ENCODE measurements around the gene DROSHA. TPM values are rescaled to one million over a fixed set of nuclear protein-coding genes. Genes with fewer than 3 reads are reported as not detected.
"Not testable (repeated sequence)": the region's sequence is repeated elsewhere in the genome, so short reads cannot be mapped to it uniquely, and the experiment has no call there.

Gene DROSHA
- total and polyA plus RNA-seq, 2 donors (not counting 3 experiments of a cell fraction or from before 2014, with no cell fraction given) = 49.1 to 96.4 TPM

DNA sequence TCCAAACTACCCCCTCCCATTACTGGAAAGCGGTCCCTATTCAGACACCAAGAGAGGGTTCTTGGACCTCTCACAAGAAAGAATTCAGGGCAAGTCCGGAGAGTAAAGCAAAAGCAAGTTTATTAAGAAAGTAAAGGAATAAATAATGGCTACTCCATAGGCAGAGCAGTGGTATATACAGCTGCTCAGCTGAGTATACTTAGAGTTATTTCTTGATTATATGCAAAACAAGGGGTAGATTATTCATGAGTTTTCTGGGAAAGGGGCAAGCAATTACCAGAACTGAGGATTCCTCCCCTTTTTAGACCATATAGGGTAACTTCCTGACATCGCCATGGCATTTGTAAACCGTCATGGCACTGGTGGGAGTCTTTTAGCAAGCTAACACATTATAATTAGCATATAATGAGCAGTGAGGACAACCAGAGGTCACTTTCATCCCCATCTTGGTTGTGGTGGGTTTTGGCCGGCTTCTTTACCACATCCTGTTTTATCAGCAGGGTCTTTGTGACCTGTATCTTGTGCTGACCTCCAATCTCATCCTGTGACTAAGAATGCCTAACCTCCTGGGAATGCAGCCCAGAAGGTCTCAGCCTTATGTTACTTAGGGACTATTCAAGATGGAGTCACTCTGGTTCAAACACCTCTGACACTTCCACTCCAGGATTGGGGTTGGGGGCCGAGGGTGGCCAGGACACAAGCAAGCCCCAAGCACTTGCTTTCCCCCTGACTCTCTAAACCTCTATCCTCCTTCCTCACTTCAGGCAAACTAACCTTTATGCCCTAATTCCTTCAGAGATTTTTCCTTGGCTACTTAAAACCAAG lies 170.0 kb downstream of the DROSHA start:
- H3K79me2 ChIP-seq (ENCODE audit: control insufficient read depth, insufficient read depth, low read length); BruUV-seq (replicated peaks); DNase-seq (ENCODE audit: low read depth, low spot score); H3K9ac ChIP-seq (replicated peaks; ENCODE audit: extremely low read depth, insufficient read depth, low read length); H3K9me1 ChIP-seq (replicated peaks; ENCODE audit: control insufficient read depth, extremely low read depth, insufficient read depth, low read length); H3K27me3 ChIP-seq (ENCODE audit: control insufficient read depth in 2 of 2, insufficient read depth in 2 of 2, low read length in 2 of 2); intact Hi-C loops (cut with micrococcal nuclease); FAIRE-seq; H3K4me1 ChIP-seq (ENCODE audit: control insufficient read depth, extremely low read depth, insufficient read depth, low read length); H3K9me3 ChIP-seq (replicated peaks; ENCODE audit: control insufficient read depth, insufficient read depth, low read length); POLR2A ChIA-PET; dilution Hi-C loops (cut with MboI; ENCODE audit: extremely low pct_ligation_motif_present, low sequenced_read_pairs); H2AFZ ChIP-seq (ENCODE audit: low read depth, low read length); H3K27ac ChIP-seq (ENCODE audit: insufficient read depth, low read depth, low read length); CTCF ChIA-PET; H3K4me2 ChIP-seq (ENCODE audit: insufficient read depth, low read length); H4K20me1 ChIP-seq (replicated peaks; ENCODE audit: control insufficient read depth, extremely low read depth, insufficient read depth, low read length); H3K4me3 ChIP-seq (replicated peaks in 1 of 3; ENCODE audit: insufficient read depth in 1 of 3, low read depth in 1 of 3, low read length in 3 of 3); H3K36me3 ChIP-seq (ENCODE audit: control insufficient read depth in 2 of 2, extremely low read depth in 1 of 2, insufficient read depth in 2 of 2, low read length in 2 of 2): not testable (repeated sequence)

DNA sequence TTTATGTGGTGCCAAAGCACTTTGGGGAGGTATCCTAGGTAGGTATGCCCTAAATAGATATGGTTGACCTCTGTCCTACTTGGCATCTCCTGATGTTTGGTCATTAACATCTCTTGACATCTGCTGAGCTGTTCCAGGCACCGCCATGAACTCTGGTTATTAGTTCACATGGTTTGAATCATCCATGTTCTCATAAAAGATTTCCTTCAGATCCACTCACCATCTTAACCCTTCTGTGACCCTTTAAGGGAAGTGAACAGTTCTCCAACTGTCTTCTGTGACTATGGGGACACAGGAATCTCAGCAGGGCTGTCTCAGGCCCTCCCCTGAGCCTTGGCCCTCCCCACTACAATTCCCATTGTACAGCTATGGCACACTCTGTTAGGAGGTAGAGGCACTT lies 170.7 kb downstream of the DROSHA start:
- Histone ChIP-seq H4K20me1 (replicated peaks; ENCODE audit: control insufficient read depth, extremely low read depth, insufficient read depth, low read length) (no peaks in the 10 kb centered on the region), H3K27me3 (ENCODE audit: control insufficient read depth in 2 of 2, insufficient read depth in 2 of 2, low read length in 2 of 2) (no peaks in the 10 kb centered on the region), H3K36me3 (ENCODE audit: control insufficient read depth in 2 of 2, extremely low read depth in 1 of 2, insufficient read depth in 2 of 2, low read length in 2 of 2) (no peaks in the 10 kb centered on the region), H3K9me3 (replicated peaks; ENCODE audit: control insufficient read depth, insufficient read depth, low read length) (no peaks in the 10 kb centered on the region), H3K4me1 (ENCODE audit: control insufficient read depth, extremely low read depth, insufficient read depth, low read length) (no peaks in the 10 kb centered on the region), H3K79me2 (ENCODE audit: control insufficient read depth, insufficient read depth, low read length) (no peaks in the 10 kb centered on the region), H2AFZ (ENCODE audit: low read depth, low read length) (no peak overlapping the region), H3K4me2 (ENCODE audit: insufficient read depth, low read length) (no peak overlapping the region), H3K9me1 (replicated peaks; ENCODE audit: control insufficient read depth, extremely low read depth, insufficient read depth, low read length) (no peaks in the 10 kb centered on the region), H3K9ac (replicated peaks; ENCODE audit: extremely low read depth, insufficient read depth, low read length) (no peak overlapping the region), H3K27ac (ENCODE audit: insufficient read depth, low read depth, low read length) (no peak overlapping the region), H3K4me3 (replicated peaks in 1 of 3; ENCODE audit: insufficient read depth in 1 of 3, low read depth in 1 of 3, low read length in 3 of 3) (no peak overlapping the region)
- DNase-seq (ENCODE audit: low read depth, low spot score) (no peak), FAIRE-seq (no peak)
- intact Hi-C loops (cut with micrococcal nuclease) (no loop called here), dilution Hi-C loops (cut with MboI; ENCODE audit: extremely low pct_ligation_motif_present, low sequenced_read_pairs) (no loop called here)
- CTCF ChIA-PET = no interaction called here
- BruUV-seq (replicated peaks) = no TSS peak
- TF ChIP-seq EZH2 (IDR thresholded peaks at IDR 0.05; ENCODE audit: borderline replicate concordance, low read depth, low read length, severe bottlenecking) = no peak
- TF ChIP-seq JUN (IDR thresholded peaks at IDR 0.05; ENCODE audit: borderline replicate concordance, insufficient read depth, insufficient read length, low read depth) = no peak
- TF ChIP-seq, protein P1, sequence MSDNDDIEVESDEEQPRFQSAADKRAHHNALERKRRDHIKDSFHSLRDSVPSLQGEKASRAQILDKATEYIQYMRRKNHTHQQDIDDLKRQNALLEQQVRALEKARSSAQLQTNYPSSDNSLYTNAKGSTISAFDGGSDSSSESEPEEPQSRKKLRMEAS (IDR thresholded peaks at IDR 0.05; ENCODE audit: insufficient read depth, insufficient read length) = no peak
- TF ChIP-seq FOS (IDR thresholded peaks at IDR 0.05; ENCODE audit: borderline replicate concordance, insufficient read depth, low read length) = no peak
- TF ChIP-seq GATA2 (IDR thresholded peaks at IDR 0.05; ENCODE audit: insufficient read depth, insufficient read length, low read depth, low read length) = no peak
- TF ChIP-seq POLR2AphosphoS5 (IDR thresholded peaks at IDR 0.05; ENCODE audit: insufficient read depth, low read depth, low read length) = no peak
- no peak for TF ChIP-seq MYC (IDR thresholded peaks at IDR 0.05; ENCODE audit: low read depth, low read length)
- TF ChIP-seq, protein P2, sequence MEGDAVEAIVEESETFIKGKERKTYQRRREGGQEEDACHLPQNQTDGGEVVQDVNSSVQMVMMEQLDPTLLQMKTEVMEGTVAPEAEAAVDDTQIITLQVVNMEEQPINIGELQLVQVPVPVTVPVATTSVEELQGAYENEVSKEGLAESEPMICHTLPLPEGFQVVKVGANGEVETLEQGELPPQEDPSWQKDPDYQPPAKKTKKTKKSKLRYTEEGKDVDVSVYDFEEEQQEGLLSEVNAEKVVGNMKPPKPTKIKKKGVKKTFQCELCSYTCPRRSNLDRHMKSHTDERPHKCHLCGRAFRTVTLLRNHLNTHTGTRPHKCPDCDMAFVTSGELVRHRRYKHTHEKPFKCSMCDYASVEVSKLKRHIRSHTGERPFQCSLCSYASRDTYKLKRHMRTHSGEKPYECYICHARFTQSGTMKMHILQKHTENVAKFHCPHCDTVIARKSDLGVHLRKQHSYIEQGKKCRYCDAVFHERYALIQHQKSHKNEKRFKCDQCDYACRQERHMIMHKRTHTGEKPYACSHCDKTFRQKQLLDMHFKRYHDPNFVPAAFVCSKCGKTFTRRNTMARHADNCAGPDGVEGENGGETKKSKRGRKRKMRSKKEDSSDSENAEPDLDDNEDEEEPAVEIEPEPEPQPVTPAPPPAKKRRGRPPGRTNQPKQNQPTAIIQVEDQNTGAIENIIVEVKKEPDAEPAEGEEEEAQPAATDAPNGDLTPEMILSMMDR (IDR thresholded peaks at IDR 0.05; ENCODE audit: extremely low read depth in 1 of 2, insufficient read depth in 1 of 2, low read depth in 1 of 2, low read length in 2 of 2) = no peak
- no peak for TF ChIP-seq POLR2A (IDR thresholded peaks at IDR 0.05; ENCODE audit: low read depth, low read length)
- POLR2A ChIA-PET = no interaction called here

All from endothelial cell of umbilical vein (primary cell).